Body of pancreas (tissue), 4 donors: ENCODE measurements around the gene GLI2. TPM values are rescaled to one million over a fixed set of nuclear protein-coding genes. Genes with fewer than 3 reads are reported as not detected.

Source experiments
- ATAC-seq: fragments of 150-250 bp; one replicate; pipeline ENCODE4 v1.9.1; 2016
- DNase-seq, 4 donors: peaks; one replicate each; pipeline ENCODE4 v3.0.0-alpha.2; 2019
- H3K27ac ChIP-seq, 4 donors: fragments of 200-600 bp; sonication (generic); 1 replicate in 3 of 4; 2 replicates in 1 of 4; pipeline versions ENCODE4 v1.5.1 to v1.6.1; 2016 to 2019; ENCODE audit warnings: mild to moderate bottlenecking in 1 of 4, mixed read lengths in 1 of 4, moderate library complexity in 1 of 4
- H3K27me3 ChIP-seq, 2 donors: fragments of 200-600 bp; sonication (generic); one replicate each; pipeline ENCODE4 v1.6.0; 2016; ENCODE audit warnings: mild to moderate bottlenecking in 1 of 2
- H3K36me3 ChIP-seq, 2 donors: fragments of 200-600 bp; sonication (generic); replicated peaks in 1 of 2; 2 replicates each; pipeline ENCODE4 v1.5.1; 2016; ENCODE audit warnings: low read depth in 2 of 2; ENCODE audit not compliant: insufficient read depth in 1 of 2
- H3K4me1 ChIP-seq: fragments of 200-600 bp; sonication (generic); one replicate; pipeline ENCODE4 v1.6.0; 2016
- H3K4me3 ChIP-seq, 2 donors: fragments of 200-600 bp; sonication (generic); 1 replicate in 1 of 2; 2 replicates in 1 of 2; pipeline ENCODE4 v1.5.1; 2016 to 2019
- H3K9me3 ChIP-seq, 3 donors: fragments of 200-600 bp; sonication (generic); 1 replicate in 2 of 3; 2 replicates in 1 of 3; pipeline ENCODE4 v1.5.1; 2016
- CTCF ChIP-seq, 7 experiments: fragments of 450-650 bp in 4 of 7; fragments of 200-600 bp in 3 of 7; sonication (generic) in 3 of 7; IDR thresholded peaks; one replicate each; pipeline ENCODE4 v1.5.1; 2016 to 2019; ENCODE audit warnings: antibody characterized with exemption in 7 of 7
- POLR2A ChIP-seq, 3 donors: fragments of 450-650 bp; IDR thresholded peaks; one replicate each; pipeline ENCODE4 v1.6.1; 2016; ENCODE audit warnings: antibody characterized with exemption in 3 of 3, mild to moderate bottlenecking in 2 of 3
- WGBS, 2 donors: methylation state at CpG; one replicate each; pipeline ENCODE4 v1.1.5; 2017; 5-methylcytosine and 5-hydroxymethylcytosine counted together
- intact Hi-C: fragments of 100-400 bp; cut with DNase I; formaldehyde crosslinking; loops from one replicate; pipeline ENCODE4 v1.15.1; 2023
- total RNA-seq, 2 donors: library from RNA; depleted of rRNA; stranded (reverse); fragments of >200 nt; gene quantifications; one replicate each; pipeline ENCODE4 v1.1.0, GENCODE V29; 2016

GLI2 gene
- total RNA-seq, 2 donors from 2014 or later: 1.0 to 1.3 TPM

DNA sequence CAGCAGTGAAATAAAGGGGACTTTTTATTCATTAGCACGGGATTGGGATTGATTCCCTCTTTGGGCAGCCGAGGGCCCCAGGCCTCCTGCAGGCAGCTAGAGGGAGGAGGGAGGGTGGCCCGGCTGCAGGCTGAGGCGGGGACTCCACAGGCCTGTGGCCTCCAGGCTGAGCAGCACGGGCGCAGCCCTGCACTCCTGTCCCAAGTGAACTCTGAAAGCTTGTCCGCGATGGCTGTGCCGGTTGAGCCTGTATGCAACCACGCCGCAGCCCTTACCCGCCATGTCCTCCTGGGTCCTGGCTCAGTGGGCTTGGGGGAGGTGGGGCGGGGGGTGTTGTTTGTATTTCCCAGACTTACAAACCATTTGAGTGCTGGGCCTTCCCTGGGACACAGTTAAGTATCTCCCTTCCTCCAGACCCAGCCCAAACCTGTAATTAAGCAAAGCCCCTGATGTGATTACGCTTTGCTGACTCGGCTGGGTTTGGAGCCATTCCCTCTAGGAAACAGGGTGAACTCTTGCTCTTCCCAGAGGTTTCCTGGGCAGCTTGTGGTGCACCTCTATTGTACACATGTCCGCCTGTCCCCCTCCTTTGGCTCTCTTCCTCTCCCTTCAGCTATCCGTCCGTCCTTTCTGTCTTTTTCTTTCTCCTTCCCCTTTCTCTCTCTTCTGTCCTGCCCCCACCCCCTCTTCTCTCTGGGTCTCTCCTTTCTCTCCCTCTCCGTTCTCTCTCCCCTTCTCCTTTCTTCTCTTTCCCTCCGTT is 5.3 kb downstream of the GLI2 start:
- DNase-seq (no peak), ATAC-seq (no peak)
- WGBS, 2 donors: 50 to 68% methylated on average over 16 to 20 of the region's 20 CpGs
- TF ChIP-seq CTCF (IDR thresholded peaks at IDR 0.05): no peak
- no peak for TF ChIP-seq POLR2A (IDR thresholded peaks at IDR 0.05)
- H3K27me3 ChIP-seq: peaks cover 0 to 37% of the 10 kb centered on the region in 2 donors
- no peaks in the 10 kb centered on the region for H3K9me3 ChIP-seq
- H3K4me1 ChIP-seq: peaks cover 42% of the 10 kb centered on the region
- no peaks in the 10 kb centered on the region for H3K36me3 ChIP-seq
- no peak overlapping the region for H3K27ac ChIP-seq
- H3K4me3 ChIP-seq: no peak overlapping the region
- intact Hi-C loops: no loop called here

- H3K27ac ChIP-seq: peak overlapping the region in 1 of 4 donors; percentile 10
- 10 to 19% methylated on average over 49 to 81 of the region's 81 CpGs for WGBS, 2 donors
- H3K9me3 ChIP-seq: no peaks in the 10 kb centered on the region
- peak in 2 of 4 donors; percentile 47 to 54 for DNase-seq
- no peak overlapping the region for H3K4me3 ChIP-seq
- TF ChIP-seq CTCF (IDR thresholded peaks at IDR 0.05) (no peak), POLR2A (IDR thresholded peaks at IDR 0.05) (no peak)
- ATAC-seq: peak; percentile 52
- H3K36me3 ChIP-seq: no peaks in the 10 kb centered on the region
- intact Hi-C loops: no loop called here
- peaks cover 33% of the 10 kb centered on the region for H3K4me1 ChIP-seq
- H3K27me3 ChIP-seq: peaks cover 0 to 29% of the 10 kb centered on the region in 2 donors
These were observed 6.2 kb downstream of the GLI2 start for GRCh38 chr2:120741571-120742561.

DNA sequence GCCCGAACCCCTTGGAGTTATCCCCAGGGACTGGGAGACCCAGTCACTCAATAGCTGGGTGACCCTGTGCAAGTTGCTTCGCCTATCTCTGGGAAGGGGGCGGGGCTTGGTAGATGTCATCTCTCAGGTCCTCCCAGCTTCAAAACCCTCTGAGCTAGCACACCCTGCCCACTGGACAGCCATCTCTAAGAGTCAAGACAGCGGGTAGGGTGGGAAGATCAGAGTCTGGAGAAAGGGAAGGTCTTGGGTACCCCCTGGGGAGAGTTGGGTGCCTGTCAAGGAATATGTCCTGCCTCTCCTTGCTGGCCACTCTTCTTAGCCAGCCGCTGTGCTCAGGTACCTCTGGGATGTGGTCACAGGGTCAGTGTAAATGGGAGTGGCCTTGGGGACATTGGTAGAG is 8.0 kb downstream of the GLI2 start:
- 84 to 88% methylated on average over 5 of the region's 5 CpGs for WGBS, 2 donors
- Histone ChIP-seq H3K4me3 (no peak overlapping the region), H3K36me3 (no peaks in the 10 kb centered on the region), H3K4me1 (peaks cover 18% of the 10 kb centered on the region), H3K27ac (no peak overlapping the region), H3K27me3 (peaks cover 0 to 22% of the 10 kb centered on the region in 2 donors), H3K9me3 (no peaks in the 10 kb centered on the region)
- intact Hi-C loops: no loop called here
- DNase-seq (no peak), ATAC-seq (no peak)
- TF ChIP-seq CTCF (IDR thresholded peaks at IDR 0.05): no peak
- TF ChIP-seq POLR2A (IDR thresholded peaks at IDR 0.05): no peak

- Histone ChIP-seq H3K9me3 (no peaks in the 10 kb centered on the region), H3K4me1 (peaks cover 18% of the 10 kb centered on the region), H3K4me3 (no peak overlapping the region), H3K36me3 (no peaks in the 10 kb centered on the region), H3K27ac (no peak overlapping the region), H3K27me3 (peaks cover 0 to 22% of the 10 kb centered on the region in 2 donors)
- ATAC-seq (no peak), DNase-seq (no peak)
- no peak for TF ChIP-seq POLR2A (IDR thresholded peaks at IDR 0.05)
- no peak for TF ChIP-seq CTCF (IDR thresholded peaks at IDR 0.05)
- intact Hi-C loops: no loop called here
These were observed 9.1 kb downstream of the GLI2 start for GRCh38 chr2:120744817-120745216.
